Neural progenitor cell (in vitro differentiated cells): Measurements from ENCODE around the gene CDK10. TPM values are rescaled to one million over a fixed set of nuclear protein-coding genes. Genes with fewer than 3 reads are reported as not detected.

ENCODE experiments used
- DNase-seq: peaks from one replicate; pipeline ENCODE4 v3.0.0-alpha.2; 2016; ENCODE audit warnings: low spot score
- H2AFZ ChIP-seq: fragments of 200-600 bp; sonication (generic); replicated peaks from 2 replicates; pipeline ENCODE4 v1.6.1; 2016; ENCODE audit warnings: antibody characterized with exemption
- H3F3A ChIP-seq: fragments of 200-600 bp; sonication (generic); 2 replicates; pipeline ENCODE4 v1.6.1; 2016; ENCODE audit warnings: antibody characterized with exemption, low read depth
- H3K27ac ChIP-seq: fragments of 200-600 bp; sonication (generic); 2 replicates; pipeline ENCODE4 v1.5.1; 2016; ENCODE audit warnings: mild to moderate bottlenecking
- H3K27me3 ChIP-seq: fragments of 200-600 bp; sonication (generic); 2 replicates; pipeline ENCODE4 v1.6.1; 2016; ENCODE audit warnings: mild to moderate bottlenecking, moderate library complexity
- H3K36me3 ChIP-seq: fragments of 200-600 bp; sonication (generic); 2 replicates; pipeline ENCODE4 v1.5.1; 2016
- H3K4me1 ChIP-seq: fragments of 200-600 bp; sonication (generic); 2 replicates; pipeline ENCODE4 v1.6.1; 2016; ENCODE audit warnings: mixed run types
- H3K4me2 ChIP-seq: fragments of 200-600 bp; sonication (generic); 2 replicates; pipeline ENCODE4 v1.6.1; 2016
- H3K4me3 ChIP-seq: fragments of 200-600 bp; sonication (generic); 2 replicates; pipeline ENCODE4 v1.5.1; 2016
- H3K79me2 ChIP-seq: fragments of 200-600 bp; sonication (generic); 2 replicates; pipeline ENCODE4 v1.6.1; 2016; ENCODE audit warnings: low read depth
- H3K9ac ChIP-seq: fragments of 200-600 bp; sonication (generic); 2 replicates; pipeline ENCODE4 v1.6.1; 2016
- H3K9me3 ChIP-seq: fragments of 200-600 bp; sonication (generic); 2 replicates; pipeline ENCODE4 v1.5.1; 2016; ENCODE audit warnings: low read depth
- H4K20me1 ChIP-seq: fragments of 200-600 bp; sonication (generic); 2 replicates; pipeline ENCODE4 v1.6.1; 2016; ENCODE audit warnings: low read depth
- H3K27ac Mint-ChIP-seq: 3 replicates; pipeline ENCODE4 v1.8.0; 2021; ENCODE audit warnings: mixed read lengths
- H3K27me3 Mint-ChIP-seq: 2 replicates; pipeline ENCODE4 v1.8.0; 2022; ENCODE audit warnings: low read depth, mild to moderate bottlenecking, inconsistent platforms, moderate library complexity, mixed read lengths; ENCODE audit not compliant: insufficient read depth
- H3K36me3 Mint-ChIP-seq: 3 replicates; pipeline ENCODE4 v1.8.0; 2021; ENCODE audit warnings: mixed read lengths
- H3K4me1 Mint-ChIP-seq: 3 replicates; pipeline ENCODE4 v1.8.0; 2021; ENCODE audit warnings: mixed read lengths
- H3K4me3 Mint-ChIP-seq: 3 replicates; pipeline ENCODE4 v1.8.0; 2021; ENCODE audit warnings: mild to moderate bottlenecking, moderate library complexity, mixed read lengths
- H3K9me3 Mint-ChIP-seq: 3 replicates; pipeline ENCODE4 v1.8.0; 2020; ENCODE audit warnings: mixed read lengths
- EZH2 ChIP-seq: fragments of 200-600 bp; sonication (generic); IDR thresholded peaks from 2 replicates; pipeline ENCODE4 v1.6.1; 2017; ENCODE audit warnings: antibody characterized with exemption, mild to moderate bottlenecking, moderate library complexity
- EZH2phosphoT487 ChIP-seq: fragments of 200-600 bp; sonication (generic); IDR thresholded peaks from 2 replicates; pipeline ENCODE4 v1.6.1; 2017; ENCODE audit warnings: antibody characterized with exemption
- total RNA-seq: library from RNA; depleted of rRNA; stranded (reverse); fragments of >200 nt; gene quantifications from 2 replicates; pipeline ENCODE4 v1.2.3, GENCODE V29; 2015; ENCODE audit warnings: low replicate concordance
- TF ChIP-seq, protein P1 (sequence below): fragments of 200-600 bp; sonication (generic); IDR thresholded peaks from 2 replicates; pipeline ENCODE4 v1.5.1; 2017; ENCODE audit warnings: antibody characterized with exemption, mild to moderate bottlenecking

The CDK10 gene
- total RNA-seq, 1 donor from 2014 or later = 75.6 TPM

DNA sequence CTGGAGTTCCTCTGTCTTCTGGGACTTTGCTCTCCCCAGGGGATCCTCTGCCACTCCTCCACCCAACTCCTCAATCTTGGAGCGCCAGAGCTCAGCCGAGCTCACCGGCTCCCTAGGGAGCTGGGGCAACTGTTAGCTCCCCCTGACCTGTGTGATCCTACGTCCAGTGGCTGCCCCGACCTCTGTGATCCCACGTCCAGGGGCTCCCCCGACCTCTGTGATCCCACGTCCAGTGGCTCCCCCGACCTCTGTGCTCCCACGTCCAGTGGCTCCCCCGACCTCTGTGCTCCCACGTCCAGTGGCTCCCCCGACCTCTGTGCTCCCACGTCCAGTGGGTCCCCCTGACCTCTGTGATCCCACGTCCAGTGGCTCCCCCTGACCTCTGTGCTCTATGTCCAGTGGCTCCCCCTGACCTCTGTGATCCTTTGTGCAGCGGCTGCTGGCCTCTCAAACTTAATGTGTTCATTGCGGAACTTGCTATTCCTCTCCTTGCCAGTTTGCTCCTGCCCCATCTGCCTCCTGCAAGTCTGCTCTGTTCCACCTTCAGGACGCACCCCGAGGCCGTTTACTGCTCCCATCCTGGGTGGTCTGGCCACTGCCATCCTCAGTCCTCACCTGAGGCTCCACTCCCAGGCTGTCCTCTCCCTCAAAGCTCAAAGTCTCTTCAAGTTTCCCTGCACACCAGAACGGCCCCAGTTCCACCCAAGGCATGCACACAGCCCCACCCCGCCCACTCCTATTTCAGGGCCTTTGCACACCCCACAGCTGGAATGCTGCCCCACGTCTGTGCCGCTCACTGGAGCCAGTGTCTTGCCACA is 31.4 kb downstream of the CDK10 start:
- peaks cover 6% of the 10 kb centered on the region for H3K36me3 Mint-ChIP-seq
- no peak overlapping the region for H3K27ac Mint-ChIP-seq
- no peak overlapping the region for H3K4me3 ChIP-seq
- H3K4me3 Mint-ChIP-seq = peak overlapping the region; percentile 71
- H3K27me3 Mint-ChIP-seq = peaks cover 19% of the 10 kb centered on the region
- H3K9me3 ChIP-seq = no peaks in the 10 kb centered on the region
- no peak overlapping the region for H3K9ac ChIP-seq
- TF ChIP-seq EZH2 = no peak
- no peak for TF ChIP-seq EZH2phosphoT487
- TF ChIP-seq, protein P1, sequence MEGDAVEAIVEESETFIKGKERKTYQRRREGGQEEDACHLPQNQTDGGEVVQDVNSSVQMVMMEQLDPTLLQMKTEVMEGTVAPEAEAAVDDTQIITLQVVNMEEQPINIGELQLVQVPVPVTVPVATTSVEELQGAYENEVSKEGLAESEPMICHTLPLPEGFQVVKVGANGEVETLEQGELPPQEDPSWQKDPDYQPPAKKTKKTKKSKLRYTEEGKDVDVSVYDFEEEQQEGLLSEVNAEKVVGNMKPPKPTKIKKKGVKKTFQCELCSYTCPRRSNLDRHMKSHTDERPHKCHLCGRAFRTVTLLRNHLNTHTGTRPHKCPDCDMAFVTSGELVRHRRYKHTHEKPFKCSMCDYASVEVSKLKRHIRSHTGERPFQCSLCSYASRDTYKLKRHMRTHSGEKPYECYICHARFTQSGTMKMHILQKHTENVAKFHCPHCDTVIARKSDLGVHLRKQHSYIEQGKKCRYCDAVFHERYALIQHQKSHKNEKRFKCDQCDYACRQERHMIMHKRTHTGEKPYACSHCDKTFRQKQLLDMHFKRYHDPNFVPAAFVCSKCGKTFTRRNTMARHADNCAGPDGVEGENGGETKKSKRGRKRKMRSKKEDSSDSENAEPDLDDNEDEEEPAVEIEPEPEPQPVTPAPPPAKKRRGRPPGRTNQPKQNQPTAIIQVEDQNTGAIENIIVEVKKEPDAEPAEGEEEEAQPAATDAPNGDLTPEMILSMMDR = no peak
- H3K27ac ChIP-seq = no peak overlapping the region
- no peak overlapping the region for H2AFZ ChIP-seq
- H4K20me1 ChIP-seq = peaks cover 15% of the 10 kb centered on the region
- H3K4me1 Mint-ChIP-seq = peaks cover 21% of the 10 kb centered on the region
- H3K4me1 ChIP-seq = peaks cover 9% of the 10 kb centered on the region
- H3K4me2 ChIP-seq = no peak overlapping the region
- H3K9me3 Mint-ChIP-seq = no peaks in the 10 kb centered on the region
- peaks cover 32% of the 10 kb centered on the region for H3K27me3 ChIP-seq
- no peak for DNase-seq
- H3F3A ChIP-seq = peaks cover 29% of the 10 kb centered on the region
- no peaks in the 10 kb centered on the region for H3K79me2 ChIP-seq
- H3K36me3 ChIP-seq = no peaks in the 10 kb centered on the region

DNA sequence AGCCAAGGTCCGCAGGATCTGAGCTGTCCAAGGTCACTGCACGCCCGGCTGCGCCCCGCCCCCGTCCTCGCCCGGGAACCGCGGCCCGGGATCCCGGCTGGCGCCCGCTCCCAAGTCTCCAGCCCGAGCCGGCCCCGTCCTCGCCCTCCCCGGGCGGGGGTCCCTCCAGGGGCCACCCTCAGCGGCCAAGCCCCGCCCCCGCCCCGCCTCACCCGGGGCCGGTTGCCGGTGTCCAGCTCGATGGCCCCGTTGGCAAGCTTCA is 34.0 kb downstream of the CDK10 start:
- Histone ChIP-seq H3K27me3 (peaks cover 44% of the 10 kb centered on the region), H3F3A (peaks cover 29% of the 10 kb centered on the region), H3K4me2 (peak overlapping the region; percentile 100), H2AFZ (peak overlapping the region; percentile 93), H3K4me3 (peak overlapping the region; percentile 97), H3K36me3 (no peaks in the 10 kb centered on the region), H3K9me3 (no peaks in the 10 kb centered on the region), H3K9ac (peak overlapping the region; percentile 36), H4K20me1 (peaks cover 31% of the 10 kb centered on the region), H3K79me2 (no peaks in the 10 kb centered on the region), H3K27ac (no peak overlapping the region), H3K4me1 (peaks cover 9% of the 10 kb centered on the region)
- no peak overlapping the region for H3K27ac Mint-ChIP-seq
- H3K4me3 Mint-ChIP-seq = peak overlapping the region; percentile 91
- no peak for TF ChIP-seq EZH2phosphoT487
- no peak for TF ChIP-seq EZH2
- TF ChIP-seq, protein P1 = no peak
- H3K9me3 Mint-ChIP-seq = no peaks in the 10 kb centered on the region
- DNase-seq = peak; percentile 81
- H3K27me3 Mint-ChIP-seq = peaks cover 18% of the 10 kb centered on the region
- H3K4me1 Mint-ChIP-seq = peaks cover 25% of the 10 kb centered on the region
- H3K36me3 Mint-ChIP-seq = peaks cover 11% of the 10 kb centered on the region

DNA sequence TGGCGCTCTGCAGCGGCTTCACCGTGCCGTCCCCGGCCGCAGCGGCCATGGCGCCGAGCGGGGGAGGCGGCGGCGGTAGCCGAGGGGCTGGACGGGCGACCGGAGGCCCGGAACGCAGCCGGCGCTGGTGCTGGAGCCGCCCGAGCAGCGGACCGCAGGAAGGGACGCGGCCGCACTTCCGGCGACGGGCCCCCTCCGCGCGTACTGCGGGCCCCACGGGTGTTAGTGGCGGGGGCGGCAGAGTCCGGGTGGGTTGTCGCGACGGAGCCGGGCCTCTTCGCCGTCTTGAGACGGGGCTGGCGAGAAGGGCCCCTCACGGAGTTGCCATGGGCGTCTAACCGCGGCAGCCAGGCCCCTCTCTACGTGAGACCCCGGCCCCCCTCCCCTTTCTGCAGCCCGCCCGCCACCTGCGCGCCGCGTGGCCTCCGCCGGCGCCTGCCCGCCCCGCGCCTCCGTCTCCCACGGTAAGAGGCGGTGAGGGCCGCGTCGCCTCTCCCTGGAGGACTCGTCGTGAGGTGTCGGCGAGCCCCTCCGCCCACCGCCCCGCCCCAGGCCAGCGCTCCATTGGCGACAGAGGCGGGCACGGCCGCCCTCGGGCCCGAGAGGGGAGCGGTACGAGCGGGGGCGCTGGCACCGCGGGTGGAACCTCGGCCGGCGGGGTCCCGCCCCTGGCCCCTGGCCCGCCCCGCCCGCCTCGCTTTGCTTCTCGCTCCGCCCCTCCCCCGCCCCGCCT is 34.5 kb downstream of the CDK10 start, which contains the start of the genes VPS9D1 and ZNF276:
Gene VPS9D1 (minus strand): TSS at position 86 of the 733 bp plus-strand sequence. CDS start 37 bp downstream, at position 49.
Gene ZNF276 (plus strand): TSS at position 725 of the 733 bp plus-strand sequence. CDS start 104 bp downstream, outside the sequence.
- peak; percentile 94 for DNase-seq
- peak within 1 kb of the TSS; percentile 93 for H2AFZ ChIP-seq
- H3K27ac ChIP-seq = peak within 1 kb of the TSS; percentile 51
- peaks cover 44% of the 10 kb centered on the region for H3K27me3 ChIP-seq
- H3K4me3 ChIP-seq = peak within 1 kb of the TSS; percentile 97
- peaks cover 9% of the 10 kb centered on the region for H3K4me1 ChIP-seq
- H3K36me3 ChIP-seq = no peaks in the 10 kb centered on the region
- H4K20me1 ChIP-seq = peaks cover 31% of the 10 kb centered on the region
- H3K79me2 ChIP-seq = no peaks in the 10 kb centered on the region
- H3K4me2 ChIP-seq = peak within 1 kb of the TSS; percentile 100
- no peaks in the 10 kb centered on the region for H3K9me3 ChIP-seq
- Mint-ChIP-seq H3K4me3 (peak within 1 kb of the TSS; percentile 91), H3K27me3 (peaks cover 18% of the 10 kb centered on the region), H3K9me3 (no peaks in the 10 kb centered on the region), H3K36me3 (peaks cover 11% of the 10 kb centered on the region), H3K27ac (peak within 1 kb of the TSS; percentile 46), H3K4me1 (peaks cover 25% of the 10 kb centered on the region)
- TF ChIP-seq, protein P1 = no peak
- TF ChIP-seq EZH2 (peak; percentile 64), EZH2phosphoT487 (no peak)
- H3K9ac ChIP-seq = peak within 1 kb of the TSS; percentile 36
- peaks cover 29% of the 10 kb centered on the region for H3F3A ChIP-seq
